ENCODE data around the gene RAB7A. TPM values are rescaled to one million over a fixed set of nuclear protein-coding genes. Genes with fewer than 3 reads are reported as not detected.
A peak's percentile ranks its signal among the peaks of the same experiment; 100 is the strongest.

RAB7A gene
- total and polyA plus RNA-seq, 4 experiments from 2014 or later: 141 to 269 (median 168) TPM

- ChIA-PET POLR2A (ENCODE audit: partially characterized antibody) (interaction anchor here (1.0 to 4.0 kb wide), 8 partner anchors 33 to 707 kb away, joined by 3 to 40 read pairs (median 6); partner anchors contain the start of genes ACAD9 and RPN1), CTCF (ENCODE audit: partially characterized antibody) (interaction anchor here (0.9 to 6.7 kb wide), 34 partner anchors 11 to 240 kb away, joined by 3 to 68 read pairs (median 5); partner anchors contain the start of gene ACAD9)
- intact Hi-C loops (cut with micrococcal nuclease): loop anchor here (1.0 to 5.0 kb wide), 7 partner anchors 33 to 229 kb away; partner anchors contain the start of genes ACAD9 and RAB7A
- H3K27ac Mint-ChIP-seq: peak overlapping the region; percentile 45 to 97 (median 84)
- Histone ChIP-seq H3K27ac (ENCODE audit: low read depth, low read length) (peak overlapping the region; percentile 29), H3K4me1 (ENCODE audit: insufficient read depth, low read length) (peaks cover 18% of the 10 kb centered on the region), H3K36me3 (ENCODE audit: insufficient read depth, low read length) (no peaks in the 10 kb centered on the region), H3K27me3 (ENCODE audit: insufficient read depth, low read length) (no peaks in the 10 kb centered on the region), H3K9me3 (ENCODE audit: control insufficient read depth in 1 of 2, low read length in 2 of 2) (no peaks in the 10 kb centered on the region), H3K4me3 (ENCODE audit: low read length in 2 of 2) (peak overlapping the region in 1 of 2 donors; percentile 52)
- DNase-seq: peak; percentile 71 to 82 (median 73)
- H3K4me1 Mint-ChIP-seq: peaks cover 8 to 14% (median 11%) of the 10 kb centered on the region in 4 donors
- peaks cover 0 to 2% (median 0%) of the 10 kb centered on the region in 8 donors for H3K9me3 Mint-ChIP-seq
- H3K36me3 Mint-ChIP-seq: no peaks in the 10 kb centered on the region
- peak overlapping the region; percentile 75 to 95 (median 88) for H3K4me3 Mint-ChIP-seq
- no peaks in the 10 kb centered on the region for H3K27me3 Mint-ChIP-seq
Observed at GRCh38 chr3:128845778-128846485, 119.9 kb downstream of the RAB7A start.

- Mint-ChIP-seq H3K27ac (peak overlapping the region; percentile 2 to 97 (median 84)), H3K9me3 (peaks cover 0 to 4% (median 0%) of the 10 kb centered on the region in 8 donors), H3K27me3 (no peaks in the 10 kb centered on the region), H3K4me3 (peak overlapping the region; percentile 75 to 95 (median 88)), H3K36me3 (no peaks in the 10 kb centered on the region), H3K4me1 (peaks cover 8 to 14% (median 11%) of the 10 kb centered on the region in 4 donors)
- Histone ChIP-seq H3K36me3 (ENCODE audit: insufficient read depth, low read length) (no peaks in the 10 kb centered on the region), H3K9me3 (ENCODE audit: control insufficient read depth in 1 of 2, low read length in 2 of 2) (no peaks in the 10 kb centered on the region), H3K4me1 (ENCODE audit: insufficient read depth, low read length) (peaks cover 18% of the 10 kb centered on the region), H3K27me3 (ENCODE audit: insufficient read depth, low read length) (no peaks in the 10 kb centered on the region), H3K4me3 (ENCODE audit: low read length in 2 of 2) (no peak overlapping the region), H3K27ac (ENCODE audit: low read depth, low read length) (no peak overlapping the region)
- ChIA-PET POLR2A (ENCODE audit: partially characterized antibody) (interaction anchor here (1.0 to 4.0 kb wide), 8 partner anchors 33 to 707 kb away, joined by 3 to 40 read pairs (median 6); partner anchors contain the start of genes ACAD9 and RPN1), CTCF (ENCODE audit: partially characterized antibody) (interaction anchor here (0.9 to 6.7 kb wide), 32 partner anchors 10 to 241 kb away, joined by 3 to 68 read pairs (median 6); partner anchors contain the start of gene ACAD9)
- intact Hi-C loops (cut with micrococcal nuclease): loop anchor here (1.0 to 5.0 kb wide), 7 partner anchors 33 to 229 kb away; partner anchors contain the start of genes ACAD9 and RAB7A
- DNase-seq: no peak
Observed at GRCh38 chr3:128846486-128846891, 120.5 kb downstream of the RAB7A start.

GRCh38 chr3:128847666-128848370, 121.8 kb downstream of the RAB7A start:
- Histone ChIP-seq H3K27me3 (ENCODE audit: insufficient read depth, low read length) (no peaks in the 10 kb centered on the region), H3K27ac (ENCODE audit: low read depth, low read length) (no peak overlapping the region), H3K36me3 (ENCODE audit: insufficient read depth, low read length) (no peaks in the 10 kb centered on the region), H3K4me1 (ENCODE audit: insufficient read depth, low read length) (peaks cover 18% of the 10 kb centered on the region), H3K9me3 (ENCODE audit: control insufficient read depth in 1 of 2, low read length in 2 of 2) (no peaks in the 10 kb centered on the region), H3K4me3 (ENCODE audit: low read length in 2 of 2) (no peak overlapping the region)
- CTCF ChIA-PET (ENCODE audit: partially characterized antibody): interaction anchor here (0.7 to 6.7 kb wide), 12 partner anchors 9 to 234 kb away, joined by 3 to 68 read pairs (median 6); no protein-coding TSS in a partner anchor
- H3K9me3 Mint-ChIP-seq: peaks cover 0 to 4% (median 0%) of the 10 kb centered on the region in 8 donors
- peak overlapping the region in 1 of 8 donors; percentile 66 for H3K4me3 Mint-ChIP-seq
- no peak overlapping the region for H3K27ac Mint-ChIP-seq
- POLR2A ChIA-PET (ENCODE audit: partially characterized antibody): interaction anchor here (1.4 to 4.0 kb wide), 2 partner anchors 31 to 167 kb away, joined by 3 to 40 read pairs; partner anchors contain the start of gene ACAD9
- no peaks in the 10 kb centered on the region for H3K27me3 Mint-ChIP-seq
- intact Hi-C loops (cut with micrococcal nuclease): loop anchor here (2.0 to 5.0 kb wide), 2 partner anchors 46 to 121 kb away; partner anchors contain the start of gene RAB7A
- peaks cover 8 to 14% (median 11%) of the 10 kb centered on the region in 4 donors for H3K4me1 Mint-ChIP-seq
- H3K36me3 Mint-ChIP-seq: no peaks in the 10 kb centered on the region
- no peak for DNase-seq

GRCh38 chr3:128848936-128849335, 123.0 kb downstream of the RAB7A start:
- ChIA-PET POLR2A (ENCODE audit: partially characterized antibody) (no interaction called here), CTCF (ENCODE audit: partially characterized antibody) (interaction anchor here (6.7 kb wide), 1 partner anchor 168 kb away, joined by 68 read pairs; no protein-coding TSS in a partner anchor)
- Histone ChIP-seq H3K27me3 (ENCODE audit: insufficient read depth, low read length) (no peaks in the 10 kb centered on the region), H3K36me3 (ENCODE audit: insufficient read depth, low read length) (no peaks in the 10 kb centered on the region), H3K4me3 (ENCODE audit: low read length in 2 of 2) (no peak overlapping the region), H3K4me1 (ENCODE audit: insufficient read depth, low read length) (peaks cover 18% of the 10 kb centered on the region), H3K9me3 (ENCODE audit: control insufficient read depth in 1 of 2, low read length in 2 of 2) (no peaks in the 10 kb centered on the region), H3K27ac (ENCODE audit: low read depth, low read length) (no peak overlapping the region)
- no peaks in the 10 kb centered on the region for H3K36me3 Mint-ChIP-seq
- H3K4me3 Mint-ChIP-seq: no peak overlapping the region
- H3K27ac Mint-ChIP-seq: peak overlapping the region in 1 of 7 donors; percentile 79
- DNase-seq: no peak
- peaks cover 0 to 5% (median 1%) of the 10 kb centered on the region in 8 donors for H3K9me3 Mint-ChIP-seq
- no peaks in the 10 kb centered on the region for H3K27me3 Mint-ChIP-seq
- intact Hi-C loops (cut with micrococcal nuclease): loop anchor here (5.0 kb wide), 1 partner anchor 47 kb away; no protein-coding TSS in a partner anchor
- peaks cover 8 to 14% (median 11%) of the 10 kb centered on the region in 4 donors for H3K4me1 Mint-ChIP-seq

GRCh38 chr3:128849911-128850455, 124.0 kb downstream of the RAB7A start:
- Histone ChIP-seq H3K4me3 (ENCODE audit: low read length in 2 of 2) (no peak overlapping the region), H3K27ac (ENCODE audit: low read depth, low read length) (no peak overlapping the region), H3K36me3 (ENCODE audit: insufficient read depth, low read length) (no peaks in the 10 kb centered on the region), H3K4me1 (ENCODE audit: insufficient read depth, low read length) (peaks cover 18% of the 10 kb centered on the region), H3K9me3 (ENCODE audit: control insufficient read depth in 1 of 2, low read length in 2 of 2) (no peaks in the 10 kb centered on the region), H3K27me3 (ENCODE audit: insufficient read depth, low read length) (no peaks in the 10 kb centered on the region)
- peaks cover 7 to 12% (median 10%) of the 10 kb centered on the region in 4 donors for H3K4me1 Mint-ChIP-seq
- H3K36me3 Mint-ChIP-seq: peaks cover 0 to 6% of the 10 kb centered on the region in 2 donors
- H3K27ac Mint-ChIP-seq: no peak overlapping the region
- peaks cover 0 to 15% (median 8%) of the 10 kb centered on the region in 8 donors for H3K9me3 Mint-ChIP-seq
- CTCF ChIA-PET (ENCODE audit: partially characterized antibody): interaction anchor here (6.7 kb wide), 1 partner anchor 169 kb away, joined by 68 read pairs; no protein-coding TSS in a partner anchor
- no peak overlapping the region for H3K4me3 Mint-ChIP-seq
- intact Hi-C loops (cut with micrococcal nuclease): loop anchor here (5.0 kb wide), 1 partner anchor 48 kb away; no protein-coding TSS in a partner anchor
- POLR2A ChIA-PET (ENCODE audit: partially characterized antibody): no interaction called here
- H3K27me3 Mint-ChIP-seq: no peaks in the 10 kb centered on the region
- no peak for DNase-seq

GRCh38 chr3:128850544-128850943, 124.6 kb downstream of the RAB7A start:
- intact Hi-C loops (cut with micrococcal nuclease): no loop called here
- DNase-seq: no peak
- peaks cover 0 to 6% of the 10 kb centered on the region in 2 donors for H3K36me3 Mint-ChIP-seq
- POLR2A ChIA-PET (ENCODE audit: partially characterized antibody): no interaction called here
- Histone ChIP-seq H3K27me3 (ENCODE audit: insufficient read depth, low read length) (no peaks in the 10 kb centered on the region), H3K9me3 (ENCODE audit: control insufficient read depth in 1 of 2, low read length in 2 of 2) (no peaks in the 10 kb centered on the region), H3K4me3 (ENCODE audit: low read length in 2 of 2) (no peak overlapping the region), H3K36me3 (ENCODE audit: insufficient read depth, low read length) (no peaks in the 10 kb centered on the region), H3K4me1 (ENCODE audit: insufficient read depth, low read length) (peaks cover 12% of the 10 kb centered on the region), H3K27ac (ENCODE audit: low read depth, low read length) (no peak overlapping the region)
- no peaks in the 10 kb centered on the region for H3K27me3 Mint-ChIP-seq
- H3K4me3 Mint-ChIP-seq: peak overlapping the region in 1 of 8 donors; percentile 24
- no peak overlapping the region for H3K27ac Mint-ChIP-seq
- H3K4me1 Mint-ChIP-seq: peaks cover 4 to 7% (median 5%) of the 10 kb centered on the region in 4 donors
- CTCF ChIA-PET (ENCODE audit: partially characterized antibody): interaction anchor here (6.7 kb wide), 1 partner anchor 169 kb away, joined by 68 read pairs; no protein-coding TSS in a partner anchor
- H3K9me3 Mint-ChIP-seq: peaks cover 0 to 20% (median 13%) of the 10 kb centered on the region in 8 donors

Measured in CD4-positive, alpha-beta memory T cell (primary cell).